Glomerular visceral epithelial cell (primary cell): Measurements from ENCODE around the gene BMF.
A peak's percentile ranks its signal among the peaks of the same experiment; 100 is the strongest.
"Not testable (repeated sequence)": the region's sequence is repeated elsewhere in the genome, so short reads cannot be mapped to it uniquely, and the experiment has no call there.

Source experiments
- DNase-seq: peaks from one replicate; pipeline ENCODE4 v3.0.0-alpha.2; 2016; ENCODE audit errors: extremely low spot score

The BMF gene

DNA sequence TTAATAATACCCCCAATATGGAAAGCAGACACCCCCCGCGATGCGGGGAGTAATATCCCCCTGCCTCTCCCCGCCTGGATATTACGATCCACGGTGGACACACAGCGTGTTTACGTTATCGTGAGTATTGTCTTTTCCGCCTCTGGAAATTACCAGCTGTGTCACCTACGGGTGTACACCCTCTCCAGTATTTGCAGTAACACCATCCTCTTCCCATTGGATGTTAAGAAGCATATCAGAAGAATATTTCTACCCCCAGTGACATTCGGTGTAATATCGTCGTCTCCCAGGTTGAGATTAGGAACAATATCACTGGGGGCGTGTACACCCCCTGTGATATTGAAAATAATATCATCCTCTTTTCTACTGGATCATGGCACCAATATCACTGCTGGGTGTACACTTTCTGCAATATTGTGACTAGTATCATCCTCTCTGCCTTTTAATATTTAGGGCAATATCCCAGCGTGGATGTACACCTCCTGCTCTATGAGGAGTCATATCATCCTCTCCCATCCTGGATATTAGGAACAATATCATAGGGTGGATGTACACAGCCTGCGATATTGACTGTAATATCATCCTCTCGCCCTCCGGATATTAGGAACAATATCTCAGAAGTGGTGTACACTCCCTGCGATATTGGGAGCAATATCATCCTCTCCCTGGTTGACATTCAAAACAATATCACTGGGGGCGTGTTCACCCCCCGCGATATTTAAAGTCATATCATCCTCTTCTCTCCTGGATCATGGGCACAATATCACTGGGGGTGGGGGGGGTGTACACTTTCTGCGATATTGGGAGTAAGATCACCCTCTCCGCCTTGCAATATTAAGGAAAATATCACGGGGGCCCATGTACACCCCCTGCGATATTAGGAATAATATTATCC, 20.3 kb upstream of the BMF start:
- no peak for DNase-seq

DNA sequence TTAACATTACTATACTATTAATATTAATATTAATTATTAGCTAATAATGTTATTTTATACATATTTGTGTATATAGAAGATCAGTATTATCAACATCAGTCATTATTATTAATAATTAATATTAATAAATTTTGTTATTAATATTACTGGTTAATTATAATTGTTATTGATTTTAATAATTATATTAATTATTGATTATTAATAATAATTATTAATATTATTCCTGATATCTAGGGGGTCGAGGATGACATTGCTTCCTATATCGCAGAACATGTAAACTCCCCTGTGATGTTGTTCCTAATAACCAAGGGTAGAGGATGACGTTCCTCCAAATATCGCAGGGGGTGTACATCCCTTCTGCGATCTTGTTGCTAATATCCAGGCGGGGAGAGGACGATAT, 17.3 kb upstream of the BMF start:
- no peak for DNase-seq

DNA sequence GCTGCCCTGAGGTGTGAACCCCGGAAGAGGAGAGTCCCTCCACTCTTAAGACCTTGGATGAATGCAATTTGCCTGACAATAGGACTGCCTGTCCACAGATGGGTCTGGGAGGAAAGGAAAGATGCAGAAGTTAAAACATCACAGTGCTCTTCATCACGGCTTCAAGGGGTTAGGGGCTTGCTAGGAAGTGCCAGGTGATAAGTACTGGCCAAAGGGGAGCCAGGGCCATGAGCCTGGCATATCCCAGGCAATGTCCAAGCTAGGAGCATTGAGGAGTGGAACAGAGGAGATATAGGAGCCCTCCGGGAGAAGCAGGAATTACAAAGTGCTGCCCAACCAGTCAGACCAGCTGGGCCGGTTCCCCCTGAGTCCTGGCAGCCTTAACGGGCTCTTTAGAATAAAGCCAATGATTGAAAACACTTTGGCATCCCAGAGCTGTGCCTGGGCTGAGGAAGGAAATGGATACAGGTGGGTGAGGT, 16.2 kb upstream of the BMF start:
- DNase-seq, result not testable (repeated sequence)

DNA sequence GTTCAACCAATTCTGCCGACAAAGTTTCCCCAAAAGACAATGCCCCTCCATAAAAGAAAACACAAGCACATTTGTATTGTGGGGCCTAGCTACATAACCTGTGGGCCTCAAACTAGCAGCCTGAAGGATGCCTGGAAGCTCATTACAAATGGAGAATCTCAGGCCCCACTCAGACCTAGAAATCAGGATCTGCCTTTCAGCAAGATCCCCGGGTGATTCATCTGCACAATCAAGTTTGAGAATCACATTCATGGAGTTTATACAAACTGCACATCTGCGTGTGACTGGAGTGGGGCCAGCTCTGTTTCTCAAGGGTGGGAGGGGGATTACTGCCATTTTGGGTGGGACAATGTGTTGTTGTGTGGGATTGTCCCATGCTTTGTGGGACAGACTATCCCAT, 15.7 kb upstream of the BMF start:
- DNase-seq, result not testable (repeated sequence)

GRCh38 chr15:40123863-40124262, 15.2 kb upstream of the BMF start:
- DNase-seq, result not testable (repeated sequence)

DNA sequence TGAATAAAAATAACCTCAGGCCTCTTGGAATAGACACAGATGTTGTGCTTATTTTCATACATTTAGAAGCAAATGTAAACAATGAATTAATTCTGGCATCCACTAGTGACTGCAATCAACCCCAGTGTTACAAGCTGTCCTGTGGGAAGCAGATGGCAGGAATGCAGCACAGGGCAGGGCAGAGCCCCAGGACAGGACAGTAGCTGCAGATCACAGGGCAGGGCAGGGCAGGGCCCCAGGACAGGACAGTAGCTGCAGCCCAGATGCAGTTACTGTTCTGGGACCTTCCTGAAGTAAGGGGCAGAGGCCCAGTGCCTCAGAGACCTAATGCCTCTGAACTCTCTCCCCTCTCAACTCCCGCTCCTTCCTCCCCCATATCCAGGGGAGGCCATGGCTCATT, 14.3 kb upstream of the BMF start:
- DNase-seq, result not testable (repeated sequence)

DNA sequence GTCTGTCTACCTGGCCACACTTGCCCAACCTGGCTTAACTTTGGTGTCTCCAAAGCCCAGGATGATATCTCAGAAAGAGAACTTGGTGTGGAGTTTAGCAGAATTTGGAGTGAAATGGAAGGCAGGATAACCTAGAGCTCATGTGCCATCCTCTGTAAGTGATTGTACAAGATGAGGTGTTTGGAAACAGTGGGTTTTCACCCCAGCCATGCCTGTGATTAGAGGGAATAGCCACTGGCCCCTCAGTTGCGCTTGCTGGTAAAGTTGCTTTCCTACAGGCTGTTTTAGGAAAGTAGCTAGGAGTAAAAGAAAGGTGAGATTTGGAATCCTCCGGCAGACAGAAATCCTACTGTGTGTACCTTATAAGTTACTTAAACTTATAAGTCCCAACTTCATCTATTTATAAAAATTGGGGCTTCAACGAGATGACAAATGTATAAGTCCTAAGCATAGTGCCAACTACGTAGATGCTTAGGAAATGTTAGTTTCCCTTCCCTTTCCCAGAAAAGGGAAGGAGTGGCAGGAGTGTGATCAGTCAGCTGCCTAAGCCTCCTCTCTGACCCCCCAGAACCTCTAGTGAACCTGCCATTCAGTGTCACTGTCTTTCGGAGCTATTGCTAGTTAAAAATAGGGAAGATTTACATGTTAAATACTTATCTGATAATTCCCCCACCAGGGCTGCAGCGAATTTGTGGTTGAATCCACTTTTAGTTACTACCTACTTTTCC, 13.4 kb upstream of the BMF start:
- no peak for DNase-seq

GRCh38 chr15:40118473-40118872, 9.8 kb upstream of the BMF start:
- DNase-seq, result no peak

DNA sequence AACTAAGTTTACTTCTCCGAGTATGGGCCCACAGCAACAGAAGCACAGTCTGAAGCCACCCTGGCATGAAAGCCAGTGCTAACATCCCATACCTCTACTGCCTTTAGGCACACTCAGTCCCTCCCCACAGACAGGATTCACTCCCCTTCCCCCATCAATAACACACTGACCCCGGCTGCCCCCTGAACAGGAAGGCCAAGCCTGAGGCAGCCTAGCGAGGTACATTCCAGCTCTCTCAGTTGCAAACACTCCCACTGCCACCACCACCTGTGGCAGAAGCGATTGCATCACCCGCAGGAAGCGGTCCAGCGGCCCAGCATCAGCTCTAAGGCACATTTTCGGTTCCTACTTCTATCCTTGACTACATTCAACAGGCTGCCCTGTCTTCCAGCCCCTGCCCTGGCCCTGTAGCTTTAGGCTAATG, 7.0 kb upstream of the BMF start:
- DNase-seq, result peak; percentile 61

GRCh38 chr15:40115106-40115505, 6.4 kb upstream of the BMF start:
- DNase-seq, result not testable (repeated sequence)

GRCh38 chr15:40114218-40114617, 5.5 kb upstream of the BMF start:
- DNase-seq, result no peak

DNA sequence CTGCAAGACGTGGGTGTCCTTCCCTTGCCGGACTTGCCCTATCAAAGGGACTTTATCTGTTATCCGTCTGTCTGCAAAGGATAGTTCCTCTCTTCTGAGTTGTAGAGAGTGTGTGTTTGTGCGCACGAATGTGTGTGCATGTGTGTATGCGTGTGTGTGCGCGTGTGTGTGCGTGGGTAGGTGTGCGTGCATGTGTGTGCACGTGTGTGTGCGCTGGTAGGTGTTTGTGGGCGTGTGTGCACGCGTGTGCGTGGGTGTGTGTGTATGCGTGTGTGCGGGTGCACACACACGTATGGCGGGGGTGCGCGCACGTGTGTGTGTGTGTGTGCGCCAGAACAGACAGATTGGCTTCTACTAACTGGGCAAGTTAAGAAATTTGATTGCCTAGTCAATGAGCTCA, 4.1 kb upstream of the BMF start:
- DNase-seq, result no peak

DNA sequence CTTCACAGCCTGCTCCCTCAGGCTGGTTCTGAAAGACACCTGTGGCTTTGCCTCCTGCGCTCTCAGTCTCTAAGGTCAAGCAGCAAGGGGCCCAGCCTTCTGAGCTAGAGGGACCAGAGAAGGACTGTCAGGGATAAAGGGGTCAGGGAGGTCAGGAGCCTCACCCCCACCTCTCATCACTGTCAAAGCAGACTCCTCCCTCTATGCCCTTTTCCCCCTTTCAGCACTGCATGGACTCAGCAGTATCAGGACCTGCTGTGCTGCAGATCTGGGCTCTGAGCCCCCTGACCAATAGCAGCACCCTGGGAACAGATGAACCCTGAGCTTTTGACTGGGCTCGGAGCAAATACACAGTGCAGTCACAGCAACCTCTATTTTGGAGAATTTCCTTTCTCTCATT, 3.2 kb upstream of the BMF start:
- no peak for DNase-seq

- DNase-seq, result no peak
Observed at GRCh38 chr15:40110866-40111550, 2.3 kb upstream of the BMF start.

GRCh38 chr15:40108061-40108854, 421 bp downstream of the BMF start:
- DNase-seq, result peak; percentile 58

- peak; percentile 42 for DNase-seq
Observed at GRCh38 chr15:40106203-40107161, 2.2 kb downstream of the BMF start.

- no peak for DNase-seq
Observed at GRCh38 chr15:40105517-40106202, 3.0 kb downstream of the BMF start.

DNA sequence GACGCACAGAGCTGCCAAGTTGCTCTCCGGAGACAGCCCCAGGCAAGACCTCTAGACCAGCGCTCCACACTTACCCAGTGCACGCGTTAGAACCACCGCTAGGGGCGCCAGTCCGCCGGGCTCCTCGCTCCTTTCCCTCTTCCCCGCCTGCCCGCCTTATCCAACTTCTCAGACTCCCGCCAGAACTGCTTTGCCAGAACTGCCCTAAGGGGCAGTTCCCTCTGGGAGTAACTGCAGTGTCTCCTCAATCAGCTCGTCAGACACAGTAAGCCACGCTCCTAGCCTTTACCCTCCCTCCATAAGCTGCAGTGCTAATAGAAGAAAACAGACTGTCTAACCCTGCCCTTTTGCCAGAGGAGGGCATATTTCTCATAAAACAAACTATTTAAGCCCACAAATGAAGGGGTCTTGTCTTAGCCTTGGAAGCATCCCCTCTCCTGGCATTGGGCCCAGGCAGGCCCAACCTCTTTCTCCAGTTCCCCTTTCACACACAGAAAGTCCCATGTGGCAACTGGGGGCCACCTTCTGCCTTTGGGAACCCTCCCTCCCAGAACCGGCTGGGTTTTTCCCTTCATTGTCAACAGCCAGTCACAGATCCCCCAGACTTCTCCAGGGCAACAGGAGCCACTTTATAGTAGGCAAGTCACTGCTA, 3.7 kb downstream of the BMF start:
- DNase-seq, result peak; percentile 90

DNA sequence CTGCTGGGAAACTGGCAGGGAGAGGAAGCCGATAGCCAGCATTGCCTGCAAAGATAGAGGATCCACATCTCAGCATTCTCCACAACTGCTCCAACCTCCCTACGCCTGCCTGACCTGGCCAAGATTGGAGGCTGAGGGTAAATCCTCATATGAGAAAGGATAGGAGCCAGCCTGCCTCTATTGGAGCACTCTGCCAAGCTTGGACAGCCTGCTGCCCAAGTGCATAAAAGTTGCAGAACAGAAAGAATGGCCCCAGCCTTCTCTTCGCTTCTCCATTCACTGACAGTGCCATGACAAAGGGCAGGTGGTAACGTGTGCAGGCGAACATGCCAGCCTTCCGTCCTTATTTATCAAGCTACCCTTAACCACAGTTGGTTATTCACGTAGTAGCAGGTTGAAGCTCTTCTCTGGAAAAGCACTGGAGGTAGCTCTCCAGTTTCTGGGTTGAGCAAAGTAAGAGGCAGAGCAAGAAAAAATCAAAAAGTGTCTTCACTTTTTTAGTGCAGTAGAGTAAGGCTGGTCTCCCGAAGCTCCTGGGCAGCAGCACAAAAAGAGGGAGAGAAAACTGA, 4.3 kb downstream of the BMF start:
- no peak for DNase-seq
